Adrenal gland (tissue), 5 donors: ENCODE results near the gene SHANK3.

Experiments used
- CTCF ChIP-seq, 6 experiments: fragments of 450-650 bp in 4 of 6; fragments of 200-600 bp in 2 of 6; sonication (generic) in 1 of 6; IDR thresholded peaks; 1 replicate in 5 of 6; 2 replicates in 1 of 6; pipeline versions ENCODE4 v1.5.1 to v1.8.0; 2016 to 2021; ENCODE audit warnings: antibody characterized with exemption in 6 of 6, mild to moderate bottlenecking in 2 of 6, moderate library complexity in 1 of 6
- POLR2A ChIP-seq, 2 donors: fragments of 450-650 bp; IDR thresholded peaks; one replicate each; pipeline ENCODE4 v1.6.1; 2017; ENCODE audit warnings: antibody characterized with exemption in 2 of 2, mild to moderate bottlenecking in 2 of 2, moderate library complexity in 1 of 2
- donor health status: DM: no; HTN: no; CAD: no.

GRCh38 chr22:50626850-50627641, 45.6 kb upstream of the SHANK3 start:
- TF ChIP-seq CTCF (IDR thresholded peaks at IDR 0.05) = no peak
- TF ChIP-seq POLR2A (IDR thresholded peaks at IDR 0.05) = no peak
